Activated CD8-positive, alpha-beta memory T cell treated with anti-CD3 and anti-CD28 coated beads, Interleukin-2, amount 50 U/mL, for 1 hour (primary cell): ENCODE measurements around the gene CCDC192.
"Not testable (repeated sequence)": the region's sequence is repeated elsewhere in the genome, so short reads cannot be mapped to it uniquely, and the experiment has no call there.

ENCODE experiments used
- DNase-seq: peaks from one replicate; pipeline ENCODE4 v3.0.0-alpha.2; 2020; ENCODE audit errors: extremely low read depth

Gene CCDC192

DNA sequence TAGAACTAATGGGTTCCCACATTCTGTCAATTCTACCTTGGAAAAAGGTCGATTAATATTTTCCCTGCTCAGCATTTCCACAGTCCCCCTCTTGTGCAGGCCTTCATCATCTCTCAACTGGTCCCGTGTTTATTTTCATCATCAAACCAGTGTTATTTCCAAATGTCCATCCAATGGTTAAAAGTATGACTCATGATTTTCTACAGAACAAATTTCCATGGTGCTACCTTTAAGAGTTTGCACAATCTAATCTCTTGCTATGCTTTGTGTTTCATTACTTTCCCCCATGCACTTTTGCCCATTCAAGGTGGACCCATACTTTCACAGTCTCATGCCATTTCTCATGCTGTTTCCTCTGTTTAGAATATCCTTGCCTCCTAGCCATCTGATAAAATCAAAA lies 143.7 kb downstream of the CCDC192 start:
- no peak for DNase-seq

DNA sequence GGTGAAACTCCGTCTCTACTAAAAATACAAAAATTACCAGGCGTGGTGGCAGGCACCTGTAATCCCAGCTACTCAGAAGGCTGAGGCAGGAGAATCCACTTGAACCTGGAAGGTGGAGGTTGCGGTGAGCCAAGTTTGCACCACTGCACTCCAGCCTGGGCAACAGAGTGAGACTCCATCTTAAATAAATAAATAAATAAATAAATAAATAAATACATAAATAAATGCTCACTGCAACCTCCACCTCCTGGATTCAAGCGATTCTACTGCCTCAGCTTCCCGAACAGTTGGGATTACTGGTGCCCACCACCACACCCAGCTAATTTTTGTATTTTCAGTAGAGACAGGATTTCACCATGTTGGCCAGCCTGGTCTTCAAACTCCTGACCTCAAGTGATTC lies 144.4 kb downstream of the CCDC192 start:
- not testable (repeated sequence) for DNase-seq

DNA sequence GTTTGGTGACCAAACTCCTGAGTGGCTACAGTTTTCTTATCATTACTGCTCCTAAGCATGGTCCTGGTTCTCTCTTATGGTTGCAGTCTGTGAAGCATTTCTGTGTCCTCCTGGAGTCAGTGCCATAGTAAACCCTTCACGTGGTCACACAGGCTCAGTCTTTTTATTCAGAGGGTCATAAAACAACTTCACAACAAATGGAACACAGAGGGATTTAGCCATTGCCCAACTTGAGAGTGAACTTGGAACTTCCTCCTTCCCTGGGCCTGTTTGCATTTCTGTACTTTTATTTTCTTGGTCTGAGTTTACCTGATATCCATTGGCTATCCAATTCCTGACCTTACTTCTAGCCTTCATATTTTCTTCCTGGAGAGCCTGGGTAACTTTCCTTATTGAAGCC lies 144.9 kb downstream of the CCDC192 start:
- DNase-seq, result no peak

DNA sequence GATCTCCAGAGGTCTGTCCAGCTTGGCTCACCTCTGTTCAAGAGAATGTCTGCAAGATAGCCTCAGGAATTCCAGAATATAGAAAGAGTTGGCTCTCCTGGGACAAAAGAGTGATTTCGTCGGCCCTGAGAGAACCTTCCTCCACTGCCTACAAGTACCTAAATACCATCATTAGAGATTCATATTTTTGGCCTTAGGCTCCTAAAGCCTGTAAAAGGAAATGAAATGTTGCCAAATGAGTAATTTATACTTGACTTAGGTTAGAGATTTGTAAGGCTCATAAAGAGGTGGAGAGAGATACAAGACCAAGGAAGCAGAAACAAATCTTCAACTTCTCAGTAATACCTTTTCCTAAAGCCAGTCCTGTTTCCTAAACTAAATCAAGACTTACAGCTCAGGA lies 146.2 kb downstream of the CCDC192 start:
- no peak for DNase-seq

DNA sequence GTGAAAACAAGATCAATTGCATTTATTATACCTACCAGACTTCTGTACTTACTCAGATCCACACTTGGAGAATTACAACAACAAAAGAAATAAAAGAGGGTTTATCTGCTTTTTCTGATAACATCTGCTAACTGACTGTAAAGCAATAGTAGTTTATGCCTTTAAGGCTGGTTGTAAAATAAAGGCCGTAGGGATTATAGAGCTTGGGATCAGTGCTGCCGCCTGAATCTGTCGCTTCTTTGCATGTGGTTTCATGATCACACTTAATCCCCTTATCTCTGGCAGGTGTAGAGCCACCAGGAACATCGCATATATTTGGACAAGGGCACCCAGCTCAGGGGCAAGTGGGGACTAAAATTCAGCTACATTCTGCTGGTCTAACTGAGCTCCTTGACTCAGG lies 146.7 kb downstream of the CCDC192 start:
- DNase-seq, result no peak

DNA sequence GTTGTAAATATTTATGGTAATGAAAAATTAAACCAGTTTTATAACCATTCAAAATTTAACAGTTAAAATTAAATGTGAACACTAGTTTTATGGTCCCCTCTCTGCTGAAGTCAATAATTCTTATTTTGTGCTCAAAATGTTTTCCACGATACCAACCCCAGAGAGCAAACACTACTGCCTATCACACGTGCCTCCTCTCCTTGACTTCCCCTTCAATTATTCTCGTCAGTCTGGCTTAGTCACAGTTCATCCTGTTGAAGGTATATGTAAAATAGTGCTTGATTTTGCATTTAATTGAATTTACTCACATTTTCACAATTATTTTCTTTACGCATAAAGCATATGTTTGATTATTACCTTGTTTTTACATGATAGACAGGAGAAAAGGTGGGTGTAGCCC lies 148.8 kb downstream of the CCDC192 start:
- no peak for DNase-seq

- DNase-seq, result no peak
These were observed 151.3 kb downstream of the CCDC192 start for GRCh38 chr5:127854520-127854919.

DNA sequence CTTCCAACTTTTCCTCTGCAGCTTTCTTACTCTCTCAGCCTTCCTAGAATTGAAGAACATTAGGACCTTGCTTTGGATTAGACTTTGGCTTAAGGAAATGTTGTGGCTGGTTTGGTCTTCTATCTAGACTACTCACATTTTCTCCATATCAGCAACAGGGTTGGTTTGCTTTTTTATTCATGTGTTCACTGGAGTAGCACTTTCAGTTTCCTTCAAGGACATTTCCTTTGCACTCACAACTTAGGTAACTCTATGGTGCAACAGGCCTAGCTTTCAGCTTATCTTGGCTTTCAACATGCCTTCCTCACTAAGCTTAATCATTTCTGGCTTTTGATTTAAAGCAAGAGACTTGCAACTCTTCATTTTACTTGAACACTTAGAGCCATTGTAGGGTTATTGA lies 153.1 kb downstream of the CCDC192 start:
- no peak for DNase-seq

GRCh38 chr5:127858116-127858784 lies 155.1 kb downstream of the CCDC192 start:
- no peak for DNase-seq

DNA sequence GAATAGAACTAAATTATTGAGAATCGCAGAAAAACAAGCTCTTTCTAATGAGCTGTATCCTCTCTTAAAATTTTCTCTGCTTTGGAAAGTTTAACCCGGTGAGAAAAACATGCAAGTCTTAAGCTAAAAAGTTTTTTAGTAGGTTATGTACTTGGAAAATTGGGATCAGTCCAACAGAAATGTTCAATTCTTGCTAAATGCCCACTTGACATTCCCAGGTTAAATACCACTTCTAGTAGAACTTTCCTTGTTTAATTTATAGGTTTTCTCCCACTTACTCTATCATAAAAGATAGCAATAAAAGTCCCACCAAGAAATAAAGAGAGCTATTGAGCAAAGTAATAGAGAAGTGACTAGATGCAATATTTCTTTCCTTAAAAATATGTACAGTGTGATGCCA lies 157.1 kb downstream of the CCDC192 start:
- no peak for DNase-seq

DNA sequence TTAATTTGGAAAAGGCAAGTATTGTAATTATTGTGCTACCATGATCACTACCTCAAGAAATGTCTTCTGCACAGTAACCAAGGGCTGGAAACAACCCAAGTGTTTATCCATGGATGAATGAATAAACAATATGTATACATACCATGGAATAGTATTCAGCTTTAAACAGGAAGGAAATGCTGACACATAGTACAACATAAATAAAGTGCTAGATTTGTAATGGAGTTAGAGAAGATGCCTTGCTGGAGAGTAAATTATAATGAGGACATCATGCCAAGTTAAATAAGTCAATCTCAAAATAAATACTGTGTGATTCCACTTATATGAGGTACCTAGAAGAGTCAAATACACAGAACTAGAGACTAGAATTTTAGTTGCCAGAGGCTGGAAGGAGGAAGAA lies 160.0 kb downstream of the CCDC192 start:
- DNase-seq, result no peak

DNA sequence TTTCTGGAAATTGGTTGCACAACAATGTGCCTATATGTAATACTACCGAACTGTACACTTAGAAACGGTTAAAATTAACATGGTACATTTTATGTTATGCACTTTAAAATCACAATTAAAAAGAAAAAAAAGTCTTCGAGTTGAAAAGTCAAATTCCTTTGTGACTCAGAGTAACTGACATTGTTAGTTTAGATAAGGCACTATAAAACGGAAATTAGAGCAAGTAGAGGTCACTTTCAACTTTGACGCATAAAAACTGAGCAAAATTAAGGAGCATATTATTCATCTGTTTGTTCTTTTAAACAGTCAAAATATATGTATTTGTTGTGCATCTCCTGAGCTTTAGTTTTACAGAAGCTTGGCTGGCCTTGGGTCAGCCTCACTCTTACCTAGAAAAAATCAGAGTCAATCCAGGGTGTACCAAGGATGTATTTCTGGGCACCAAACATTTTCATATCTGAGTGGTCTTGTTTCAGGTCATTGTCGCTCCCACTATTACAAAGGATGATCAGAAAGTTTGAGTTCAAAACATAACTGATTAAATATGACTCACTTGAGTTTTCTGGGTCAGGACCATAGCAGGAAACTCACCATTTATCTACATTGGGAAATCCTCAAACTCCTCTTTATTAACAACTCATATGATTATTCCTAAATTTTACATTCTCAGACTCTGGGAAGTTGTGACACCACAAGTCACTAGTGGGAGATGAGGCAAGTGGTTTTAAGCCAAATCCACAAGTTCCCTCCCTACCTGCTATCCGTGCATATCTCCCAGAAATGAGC lies 160.6 kb downstream of the CCDC192 start:
- no peak for DNase-seq

GRCh38 chr5:127864511-127864910 lies 161.3 kb downstream of the CCDC192 start:
- DNase-seq, result no peak

DNA sequence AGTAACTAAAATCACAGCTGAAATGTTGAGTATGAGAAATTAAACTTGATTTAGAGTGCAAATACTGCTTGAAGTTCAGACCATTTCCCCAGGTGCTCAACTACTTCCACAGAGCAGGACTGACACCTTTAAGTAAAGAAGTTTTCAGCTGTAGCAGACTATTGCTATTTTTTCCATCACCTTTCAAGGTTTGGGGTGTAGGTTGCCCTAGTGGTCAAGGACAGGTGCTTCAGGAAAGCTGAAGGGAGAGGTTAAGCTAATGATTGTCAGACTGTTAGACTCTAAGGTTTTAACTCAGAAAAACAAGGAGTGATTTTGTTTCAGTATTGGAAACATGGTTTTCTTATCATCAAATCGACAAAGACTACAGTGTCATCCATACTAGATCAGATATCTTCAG lies 162.1 kb downstream of the CCDC192 start:
- no peak for DNase-seq

DNA sequence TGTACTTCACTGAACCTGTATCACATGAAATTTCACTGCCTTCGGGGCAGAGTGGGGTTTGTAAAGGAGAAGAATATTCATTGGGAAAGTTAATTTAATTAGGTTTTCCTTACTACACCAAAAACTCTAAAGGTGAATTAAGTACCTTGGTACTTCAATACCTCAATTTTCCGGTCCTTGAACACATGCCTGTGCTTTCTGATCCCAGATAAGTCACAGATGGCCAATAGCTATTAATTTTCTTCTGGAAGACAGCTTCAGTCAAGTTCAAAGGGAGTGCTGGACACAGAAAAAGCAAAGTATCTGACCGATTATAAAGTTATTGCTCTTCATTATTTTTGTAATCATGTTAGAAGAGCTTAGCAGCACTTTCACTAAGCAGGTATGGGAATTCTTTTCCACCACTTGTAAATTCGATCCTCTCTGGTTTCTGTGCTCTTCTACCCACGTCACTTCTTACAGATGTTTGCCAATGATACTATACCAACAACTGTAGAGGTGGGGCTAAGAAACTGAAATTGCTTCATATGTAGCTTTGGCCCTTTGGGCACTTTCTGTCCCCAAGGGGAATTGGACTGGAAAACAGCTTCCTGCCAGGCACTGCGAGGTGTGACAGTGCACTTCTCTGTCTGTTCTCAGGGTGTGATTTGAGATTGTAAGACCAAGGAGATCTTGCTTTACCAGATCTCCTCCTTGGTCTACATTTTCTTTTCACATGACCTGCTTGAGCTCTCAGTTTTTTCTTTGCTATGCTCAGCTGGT lies 164.0 kb downstream of the CCDC192 start:
- DNase-seq, result no peak

- DNase-seq, result no peak
These were observed 167.7 kb downstream of the CCDC192 start for GRCh38 chr5:127870914-127871313.

DNA sequence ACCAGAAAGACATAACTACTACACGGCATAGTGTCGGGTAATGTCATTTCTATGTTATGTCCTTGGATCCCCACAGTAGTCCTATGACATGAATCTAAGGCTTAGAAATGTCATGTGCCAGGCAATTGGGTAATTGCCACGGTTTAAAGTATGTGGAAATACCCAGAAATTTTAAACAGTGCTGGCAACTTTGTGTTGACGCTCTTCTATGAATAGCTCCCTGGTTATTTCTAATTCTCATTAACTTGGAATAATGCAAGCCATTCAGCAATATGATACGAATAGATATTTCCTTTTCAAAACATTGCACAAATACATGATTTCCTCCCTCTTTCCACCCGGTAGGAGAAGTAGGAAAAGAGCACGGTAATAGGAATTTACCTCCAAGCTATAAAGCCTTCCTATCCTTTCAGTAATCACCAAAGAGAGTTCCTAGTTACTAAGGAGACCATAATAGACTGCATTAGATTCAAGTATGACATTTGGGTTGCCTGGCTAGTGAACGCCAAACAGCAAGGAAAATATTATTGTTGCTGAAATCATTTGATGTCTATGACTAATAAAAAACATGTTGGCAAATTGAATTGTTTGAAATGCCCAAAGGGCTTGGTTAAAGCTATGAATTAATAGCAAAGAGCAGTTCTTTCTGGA lies 168.4 kb downstream of the CCDC192 start:
- no peak for DNase-seq

DNA sequence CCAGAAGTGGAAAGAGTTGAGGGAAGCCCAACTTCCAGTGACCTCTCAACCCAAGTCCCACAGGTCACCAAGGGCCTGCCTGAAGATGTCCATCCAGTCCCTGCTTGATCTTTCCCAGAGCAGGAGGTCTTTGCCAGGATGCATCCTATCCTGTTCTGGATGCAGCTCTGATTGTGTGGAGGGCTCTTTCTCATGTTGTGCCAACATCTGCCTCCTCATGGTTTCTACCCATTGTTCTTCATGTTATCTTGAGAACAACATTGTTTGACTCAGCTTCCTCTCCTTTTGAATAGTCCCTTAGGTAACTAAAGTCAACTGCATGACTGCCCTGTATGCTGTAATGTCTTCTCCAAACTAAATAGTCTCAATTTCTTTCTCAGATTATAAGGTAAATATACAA lies 169.3 kb downstream of the CCDC192 start:
- DNase-seq, result no peak

GRCh38 chr5:127875235-127876021 lies 172.2 kb downstream of the CCDC192 start:
- DNase-seq, result no peak

GRCh38 chr5:127876384-127876783 lies 173.2 kb downstream of the CCDC192 start:
- DNase-seq, result no peak

- DNase-seq, result no peak
These were observed 175.1 kb downstream of the CCDC192 start for GRCh38 chr5:127878174-127878750.
